GM21381 (cell line): ENCODE results near the gene EXOSC2.

Experiments
- ATAC-seq: cut with Tn5 transposase; IDR thresholded peaks from one replicate; pipeline ENCODE4 v1.9.1; 2021; ENCODE audit warnings: mild to moderate bottlenecking, moderate library complexity; ENCODE audit not compliant: unreplicated experiment

The EXOSC2 gene, protein sequence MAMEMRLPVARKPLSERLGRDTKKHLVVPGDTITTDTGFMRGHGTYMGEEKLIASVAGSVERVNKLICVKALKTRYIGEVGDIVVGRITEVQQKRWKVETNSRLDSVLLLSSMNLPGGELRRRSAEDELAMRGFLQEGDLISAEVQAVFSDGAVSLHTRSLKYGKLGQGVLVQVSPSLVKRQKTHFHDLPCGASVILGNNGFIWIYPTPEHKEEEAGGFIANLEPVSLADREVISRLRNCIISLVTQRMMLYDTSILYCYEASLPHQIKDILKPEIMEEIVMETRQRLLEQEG

DNA sequence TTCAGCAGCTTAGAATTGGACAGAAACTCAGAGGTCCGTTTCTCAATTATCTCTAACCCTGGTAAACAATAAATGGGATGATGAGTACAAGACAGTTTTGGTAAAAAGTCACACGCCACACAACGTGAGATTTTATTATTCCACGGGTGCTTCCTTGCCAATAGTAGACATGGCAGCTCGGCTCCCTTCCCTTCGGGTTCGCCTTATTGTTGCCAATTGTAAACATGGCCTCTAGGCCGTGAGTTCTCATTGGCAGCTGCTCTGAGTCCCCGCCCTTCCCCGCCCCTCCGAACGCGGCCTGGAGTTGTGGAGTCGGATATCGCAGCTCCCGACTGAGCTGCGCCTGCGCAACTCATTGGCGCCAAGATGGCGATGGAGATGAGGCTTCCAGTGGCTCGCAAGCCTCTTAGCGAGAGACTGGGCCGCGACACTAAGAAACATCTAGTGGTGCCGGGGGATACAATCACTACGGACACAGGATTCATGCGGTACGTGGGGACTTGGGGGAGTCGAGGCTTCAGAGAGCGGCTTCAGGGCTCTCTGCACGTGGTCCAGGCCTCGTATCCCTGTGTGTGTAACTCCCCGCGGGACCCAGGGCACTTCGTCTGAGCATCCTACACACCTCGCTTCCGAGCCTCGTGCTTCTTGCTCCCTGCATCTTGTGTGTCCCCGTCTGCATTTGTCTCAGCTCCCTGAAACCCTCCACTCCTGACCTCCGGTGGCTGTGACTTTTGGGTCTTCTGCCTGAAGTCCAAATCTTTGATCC, at the start of gene EXOSC2:
Gene EXOSC2, plus strand, starts transcription at position 355 of the 766 bp plus-strand sequence. Its CDS starts 12 bp downstream, at position 367.
- ATAC-seq: peak; percentile 98

DNA sequence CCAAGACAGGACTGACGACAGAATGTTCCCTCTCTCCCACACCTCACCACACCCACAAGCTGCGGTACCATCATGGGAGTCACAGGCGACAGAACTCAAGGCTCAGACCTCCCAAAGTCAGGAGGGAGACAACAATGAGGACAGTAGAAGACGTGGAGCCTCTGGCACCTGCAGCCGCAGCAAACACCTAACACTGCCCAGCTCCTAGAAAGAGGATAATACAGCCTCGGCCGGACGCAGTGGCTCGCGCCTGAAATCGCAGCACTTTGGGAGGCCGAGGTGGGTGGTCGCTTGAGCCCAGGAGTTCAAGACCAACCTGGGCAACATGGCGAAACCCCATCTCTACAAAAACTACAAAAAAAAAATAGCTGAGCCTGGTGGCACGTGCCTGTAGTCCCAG, 42.4 kb upstream of the EXOSC2 start:
- ATAC-seq: no peak

DNA sequence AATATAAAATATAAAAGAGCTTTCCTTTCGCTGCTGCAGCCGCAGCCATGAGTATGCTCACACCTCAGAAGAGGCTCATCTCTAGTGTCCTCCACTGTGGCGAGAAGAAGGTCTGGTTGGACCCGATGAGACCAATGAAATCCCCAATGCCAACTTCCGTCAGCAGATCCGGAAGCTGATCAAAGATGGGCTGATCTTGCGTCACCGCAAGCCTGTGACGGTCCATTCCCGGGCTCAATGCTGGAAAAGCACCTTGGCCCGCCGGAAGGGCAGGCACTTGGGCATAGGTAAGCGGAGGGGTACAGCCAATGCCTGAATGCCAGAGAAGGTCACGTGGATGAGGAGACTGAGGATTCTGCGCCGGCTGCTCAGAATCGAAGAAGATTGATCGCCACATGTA, 41.8 kb upstream of the EXOSC2 start:
- no peak for ATAC-seq

DNA sequence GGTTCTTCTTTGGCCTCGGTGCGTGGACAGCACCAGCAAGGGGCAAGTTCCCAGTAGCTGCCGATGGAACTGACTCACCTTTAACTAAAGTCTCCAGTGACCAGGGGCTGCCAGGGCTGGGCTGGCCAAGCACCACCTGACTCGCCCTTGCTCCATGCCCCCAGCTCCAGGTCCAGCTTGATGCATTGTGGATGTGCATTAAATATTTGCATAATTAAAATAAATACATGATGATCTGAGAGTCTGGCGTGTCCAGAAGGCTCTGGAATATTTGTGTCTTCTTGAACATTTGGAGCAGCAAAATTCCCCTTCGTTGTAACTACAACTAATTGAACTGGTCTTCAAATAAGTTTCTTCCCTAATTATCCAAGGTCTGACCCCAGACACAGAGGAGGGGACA, 38.7 kb upstream of the EXOSC2 start:
- no peak for ATAC-seq

DNA sequence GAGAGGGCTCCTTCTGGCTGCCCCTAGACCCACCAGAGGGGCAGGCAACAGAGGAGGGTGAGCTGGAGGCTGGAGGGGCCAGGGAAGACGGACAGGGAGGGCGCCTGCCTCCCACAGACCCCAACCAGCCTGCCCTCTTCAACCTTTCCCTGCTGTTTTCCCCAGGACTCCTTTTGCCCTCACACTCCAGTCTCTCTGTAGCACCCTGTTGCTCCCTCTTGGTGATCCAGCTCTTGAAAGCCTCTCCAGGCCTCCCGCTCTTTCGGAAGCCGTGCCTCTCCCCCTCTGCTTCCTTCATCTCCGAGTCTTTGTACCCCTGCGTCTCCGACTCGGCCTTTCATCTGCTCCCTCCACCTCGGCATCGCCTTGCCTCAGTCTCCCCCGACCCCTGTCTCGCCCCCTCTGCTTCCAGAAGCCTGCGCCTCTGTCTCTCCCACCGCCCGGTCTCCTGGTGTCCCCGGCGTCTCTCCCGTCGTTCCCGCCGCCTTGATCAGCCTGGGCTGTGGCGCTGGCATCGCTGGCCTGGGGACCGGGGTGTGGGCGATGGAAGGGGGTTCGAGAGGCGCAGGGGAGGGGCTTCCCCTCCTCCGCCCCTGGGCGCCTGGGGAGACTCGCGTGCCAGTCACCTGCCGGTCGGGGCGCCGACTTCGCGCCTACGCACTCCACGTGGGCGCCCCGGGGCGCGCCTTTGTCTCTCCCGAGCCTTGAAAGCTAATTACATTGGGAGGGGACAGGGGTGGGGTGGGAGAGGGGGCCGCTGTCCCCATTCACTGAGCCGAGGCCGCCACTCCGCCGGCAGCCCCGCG, 34.5 kb upstream of the EXOSC2 start:
- ATAC-seq: no peak

DNA sequence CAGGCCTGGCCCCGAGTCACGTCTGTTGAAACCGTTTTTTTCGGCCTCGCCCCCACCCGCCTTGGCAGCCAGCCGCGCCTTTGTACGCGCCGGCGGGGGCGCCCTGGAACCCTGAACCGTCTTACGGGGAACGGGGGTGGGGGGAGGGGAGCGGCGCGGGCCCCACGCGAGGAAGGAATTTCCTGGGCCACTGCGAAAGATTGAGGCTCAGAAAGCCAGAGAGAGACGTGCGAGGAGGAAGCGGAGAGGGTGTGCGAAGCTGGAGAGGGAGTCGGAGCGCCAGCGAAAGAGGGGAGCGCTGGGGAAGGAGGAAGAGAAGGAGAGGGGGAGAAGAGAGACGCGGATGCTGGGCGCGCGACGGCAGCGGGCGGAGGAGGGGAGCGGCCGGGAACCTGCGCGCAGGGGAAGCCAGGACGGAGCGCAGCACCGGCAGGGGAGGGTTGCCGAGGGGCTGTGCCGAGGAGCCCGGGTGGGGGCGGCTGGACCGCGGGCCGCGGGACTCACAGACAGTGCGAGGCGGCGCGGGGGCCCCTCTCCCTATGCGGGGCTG, 33.8 kb upstream of the EXOSC2 start:
- ATAC-seq: no peak

DNA sequence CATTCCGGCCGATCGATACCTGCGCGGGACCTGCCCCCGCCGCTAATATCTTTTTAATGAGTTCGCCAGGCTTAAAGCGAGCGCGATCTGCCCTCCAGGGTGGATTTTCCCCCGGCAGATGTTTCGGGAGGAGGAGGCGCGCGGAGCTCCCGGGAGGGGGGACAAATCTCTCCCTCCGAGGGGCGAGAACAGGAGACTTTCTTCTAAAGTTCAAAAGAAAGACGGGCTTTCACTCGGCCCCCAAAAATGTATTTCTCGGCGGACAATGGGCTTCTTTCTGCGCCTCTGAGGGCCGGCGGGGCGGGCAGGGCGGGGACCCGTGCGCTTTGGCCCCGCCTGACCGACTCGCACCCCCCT, 33.3 kb upstream of the EXOSC2 start:
- no peak for ATAC-seq

DNA sequence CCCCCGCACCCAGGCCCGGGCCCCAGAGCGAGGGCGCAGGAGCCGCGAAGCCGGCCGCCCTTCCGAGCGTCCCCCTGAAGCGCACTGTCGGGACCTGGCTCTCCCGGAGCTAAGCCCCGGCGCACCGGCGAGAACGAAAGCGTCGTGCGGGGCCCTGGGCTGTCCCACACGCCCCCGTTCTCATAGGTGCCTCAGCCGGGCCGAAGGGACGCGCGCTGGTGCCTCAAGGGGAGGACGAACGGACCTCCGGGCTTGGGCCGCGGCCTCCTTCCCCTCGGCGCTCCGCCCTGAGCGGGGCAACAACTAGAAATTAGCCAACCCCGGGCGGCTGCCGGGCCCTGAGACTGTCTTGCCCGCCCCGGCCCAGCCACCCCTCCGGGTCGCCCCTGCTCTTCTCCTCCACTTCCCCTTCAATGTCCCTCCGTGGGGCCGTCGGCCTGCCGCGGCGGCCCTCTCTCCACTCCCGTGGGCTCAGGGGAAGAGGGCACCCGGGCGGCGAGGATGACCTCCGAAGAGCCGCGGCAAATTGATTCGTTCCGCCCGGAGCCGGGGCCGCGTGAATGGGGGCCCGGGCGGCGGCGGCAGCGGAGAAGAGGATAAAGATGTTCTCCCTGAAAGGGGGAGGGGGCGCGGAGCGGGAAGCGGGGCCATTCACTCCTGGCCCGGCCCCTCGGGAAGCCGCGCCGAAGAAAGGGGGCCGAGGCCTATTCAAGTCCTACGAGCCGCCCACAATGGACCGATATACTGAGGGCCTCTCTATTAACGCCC, 32.7 kb upstream of the EXOSC2 start:
- no peak for ATAC-seq

DNA sequence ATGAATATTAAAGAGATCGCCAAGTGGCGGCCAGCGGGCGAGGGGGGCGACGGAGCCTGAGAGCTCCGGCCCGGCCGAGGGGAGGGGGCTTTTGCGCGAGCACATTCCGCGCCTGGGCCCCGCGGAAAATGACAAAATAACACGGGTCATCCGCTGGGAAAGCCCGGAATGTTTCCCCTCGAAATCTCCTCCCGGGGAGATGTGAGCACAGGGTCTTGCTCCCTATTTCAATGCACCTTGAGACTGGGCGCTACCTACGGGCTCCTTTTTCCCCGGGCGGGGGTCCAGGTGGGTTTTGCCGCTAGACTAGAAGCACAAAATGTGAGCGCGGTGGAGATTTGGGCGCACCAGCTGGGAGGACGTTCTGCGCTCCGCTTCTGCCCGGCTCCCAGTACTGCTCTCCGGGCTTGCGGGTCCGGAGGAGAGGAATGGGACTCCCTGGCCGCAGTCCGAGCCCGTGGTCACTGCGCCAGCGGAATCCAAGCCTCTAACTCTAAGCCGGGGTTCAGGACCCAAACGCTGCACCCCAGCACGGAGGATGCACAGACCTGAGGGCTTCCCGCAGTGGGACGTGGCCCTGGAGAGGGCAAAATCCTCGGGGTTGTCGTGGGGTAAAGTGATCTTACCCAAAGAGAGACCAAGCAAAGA, 32.0 kb upstream of the EXOSC2 start:
- ATAC-seq: no peak

DNA sequence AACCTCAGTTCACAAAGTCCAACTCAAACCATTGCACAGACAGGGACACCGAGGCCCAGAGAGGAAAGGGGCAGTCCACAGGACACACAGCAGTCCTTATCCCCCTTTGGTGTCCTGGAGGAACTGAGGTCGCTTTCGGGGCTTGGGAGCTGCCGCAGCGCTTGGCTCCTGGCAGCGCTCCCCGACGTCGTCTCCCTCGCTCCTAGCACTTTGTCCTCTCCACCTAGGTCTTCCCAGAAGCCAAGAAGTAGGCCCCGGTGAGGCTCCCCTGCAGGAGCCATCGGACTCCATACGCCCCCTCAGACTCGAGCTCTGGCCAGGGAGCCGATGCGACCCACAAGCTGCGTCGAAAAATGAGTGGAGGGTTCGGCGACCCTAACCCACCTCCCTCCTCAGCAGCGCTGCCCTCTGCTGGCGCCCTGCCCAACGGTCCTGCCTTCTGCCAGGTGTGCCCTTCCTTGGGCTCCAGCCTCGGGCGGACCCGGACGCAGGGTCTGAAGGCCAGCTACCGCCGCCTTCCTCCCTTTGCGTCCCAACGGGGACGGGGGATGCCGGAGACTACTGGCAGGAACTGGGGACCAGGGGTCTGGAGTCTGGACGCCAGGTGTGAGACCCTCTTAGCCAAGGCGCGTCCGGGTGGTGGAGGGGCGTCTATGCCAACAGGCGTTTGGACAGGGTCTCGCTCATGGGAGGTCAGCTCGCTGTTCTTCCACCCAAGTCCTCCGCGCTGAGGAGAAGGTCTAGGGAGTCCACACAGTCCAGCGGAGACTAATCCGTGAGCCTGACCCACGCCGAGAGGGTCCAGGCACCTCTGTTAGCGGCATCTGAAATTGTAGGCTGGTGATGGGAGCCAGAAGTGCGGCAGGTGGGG, 31.2 kb upstream of the EXOSC2 start:
- no peak for ATAC-seq

DNA sequence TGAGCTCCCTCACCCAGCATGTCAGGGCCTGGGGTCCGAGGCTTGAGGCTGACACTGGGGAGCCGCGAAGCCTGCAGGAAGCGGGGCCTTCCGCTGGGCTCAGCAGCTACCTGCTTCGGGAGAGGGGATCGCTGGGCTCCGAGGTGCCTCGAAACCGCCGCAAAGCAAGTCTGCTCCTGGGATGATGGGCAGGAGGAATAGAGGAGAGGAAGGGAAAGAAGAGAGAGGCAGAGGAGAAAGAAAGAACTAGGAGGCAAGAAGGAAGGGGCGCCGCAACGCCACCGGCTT, 30.7 kb upstream of the EXOSC2 start:
- no peak for ATAC-seq

DNA sequence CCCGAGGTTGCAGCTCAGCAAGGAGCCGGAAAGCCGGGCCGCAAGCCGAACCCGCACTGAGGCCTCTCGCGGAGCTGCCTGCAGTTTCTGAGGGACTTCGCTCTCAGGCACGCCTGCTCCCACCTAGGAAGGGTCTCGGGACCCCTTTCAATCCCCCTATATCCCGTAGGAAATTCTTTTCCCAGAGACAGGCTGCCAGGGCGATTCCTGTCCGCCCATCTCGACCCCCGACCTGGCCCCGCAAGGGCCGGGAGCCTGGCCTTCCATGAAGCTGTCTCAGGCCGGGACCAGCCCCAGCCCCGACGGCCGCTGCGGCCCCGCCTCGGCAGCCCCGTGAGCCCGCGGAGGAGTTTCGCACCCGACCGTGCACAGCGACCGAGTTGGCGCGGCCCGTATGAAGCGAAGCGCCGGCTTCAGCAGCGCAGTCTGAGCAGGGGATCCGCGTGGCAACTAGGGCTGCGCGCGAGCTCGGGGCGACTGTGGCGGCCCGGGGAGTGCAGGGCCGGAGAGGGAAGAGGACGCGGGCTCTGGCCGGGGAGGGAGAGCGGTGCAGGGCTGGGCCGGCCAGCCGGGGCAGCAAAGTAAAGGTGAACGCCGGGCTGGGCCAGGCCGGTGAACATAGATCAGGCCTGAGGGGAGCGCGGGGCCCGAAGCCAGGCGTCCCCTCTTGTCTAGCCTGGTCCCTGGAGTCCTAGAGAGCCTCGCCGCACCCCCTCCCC, 30.2 kb upstream of the EXOSC2 start:
- no peak for ATAC-seq

DNA sequence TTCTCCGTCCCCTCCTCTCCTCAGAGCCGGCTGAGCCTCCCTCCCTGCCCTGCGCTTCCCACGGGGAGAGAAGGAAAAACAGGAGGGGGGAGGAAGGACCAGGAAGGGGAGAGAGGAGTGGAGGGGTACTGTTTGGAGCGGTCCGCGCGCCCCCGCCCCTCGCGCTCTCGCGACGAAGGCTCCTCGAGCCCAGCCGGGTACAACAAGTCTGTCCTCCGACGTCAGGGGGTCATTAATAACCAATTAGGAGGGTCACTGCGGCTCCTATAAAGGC, 29.7 kb upstream of the EXOSC2 start:
- ATAC-seq: no peak

DNA sequence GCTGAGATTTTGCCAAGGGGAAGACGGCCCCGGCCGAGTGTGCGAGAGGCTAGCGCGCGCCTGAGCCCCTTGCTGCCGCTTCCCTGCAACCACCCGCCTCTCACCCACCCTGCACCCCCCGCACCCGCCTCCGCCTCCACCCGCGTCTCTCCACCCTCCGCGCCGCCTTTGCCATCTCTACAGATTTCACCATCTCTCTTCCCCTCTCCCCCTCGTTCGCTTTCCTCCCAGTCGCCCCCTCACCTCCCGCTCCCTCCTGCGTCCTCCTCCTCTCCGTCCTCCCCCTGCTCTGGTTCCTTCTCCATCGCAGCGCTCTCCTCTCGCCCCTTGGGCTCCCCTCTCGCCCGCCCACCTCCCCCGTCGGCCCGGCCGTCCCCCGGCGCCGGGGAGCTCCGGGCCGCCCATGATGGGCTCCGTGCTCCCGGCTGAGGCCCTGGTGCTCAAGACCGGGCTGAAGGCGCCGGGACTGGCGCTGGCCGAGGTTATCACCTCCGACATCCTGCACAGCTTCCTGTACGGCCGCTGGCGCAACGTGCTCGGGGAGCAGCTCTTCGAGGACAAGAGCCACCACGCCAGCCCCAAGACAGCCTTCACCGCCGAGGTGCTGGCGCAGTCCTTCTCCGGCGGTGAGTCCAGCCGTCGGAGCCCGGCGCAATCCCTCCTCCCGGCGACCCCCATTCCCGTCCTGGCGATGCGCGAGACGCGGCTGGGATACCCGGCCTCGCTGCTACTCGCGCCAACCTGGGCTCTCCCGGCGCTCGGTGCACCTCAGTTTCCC, 29.1 kb upstream of the EXOSC2 start, which contains the start of gene PRDM12:
Gene PRDM12, plus strand, starts transcription at position 344 of the 778 bp plus-strand sequence. Its CDS starts 60 bp downstream, at position 404.
- no peak for ATAC-seq

DNA sequence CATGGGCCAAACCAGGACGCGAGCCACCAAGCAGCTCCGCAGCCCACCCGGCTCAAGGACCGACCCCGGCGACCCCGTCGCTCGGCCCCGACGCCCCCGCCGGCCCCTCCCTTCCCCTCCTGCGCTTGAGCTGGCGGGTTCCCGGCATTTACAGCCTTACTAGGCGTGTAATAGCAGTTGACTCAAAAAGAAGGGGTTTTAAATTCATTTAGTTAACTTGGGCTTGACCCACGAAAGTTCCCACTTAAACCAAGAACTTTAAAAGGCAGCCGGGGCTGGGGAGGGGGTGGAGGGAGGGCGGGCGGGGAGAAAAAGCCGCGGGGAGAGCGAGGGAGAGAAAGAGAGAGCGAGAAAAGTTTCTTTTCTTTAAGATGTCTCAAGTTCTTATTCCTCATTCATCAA, 28.6 kb upstream of the EXOSC2 start:
- ATAC-seq: no peak

DNA sequence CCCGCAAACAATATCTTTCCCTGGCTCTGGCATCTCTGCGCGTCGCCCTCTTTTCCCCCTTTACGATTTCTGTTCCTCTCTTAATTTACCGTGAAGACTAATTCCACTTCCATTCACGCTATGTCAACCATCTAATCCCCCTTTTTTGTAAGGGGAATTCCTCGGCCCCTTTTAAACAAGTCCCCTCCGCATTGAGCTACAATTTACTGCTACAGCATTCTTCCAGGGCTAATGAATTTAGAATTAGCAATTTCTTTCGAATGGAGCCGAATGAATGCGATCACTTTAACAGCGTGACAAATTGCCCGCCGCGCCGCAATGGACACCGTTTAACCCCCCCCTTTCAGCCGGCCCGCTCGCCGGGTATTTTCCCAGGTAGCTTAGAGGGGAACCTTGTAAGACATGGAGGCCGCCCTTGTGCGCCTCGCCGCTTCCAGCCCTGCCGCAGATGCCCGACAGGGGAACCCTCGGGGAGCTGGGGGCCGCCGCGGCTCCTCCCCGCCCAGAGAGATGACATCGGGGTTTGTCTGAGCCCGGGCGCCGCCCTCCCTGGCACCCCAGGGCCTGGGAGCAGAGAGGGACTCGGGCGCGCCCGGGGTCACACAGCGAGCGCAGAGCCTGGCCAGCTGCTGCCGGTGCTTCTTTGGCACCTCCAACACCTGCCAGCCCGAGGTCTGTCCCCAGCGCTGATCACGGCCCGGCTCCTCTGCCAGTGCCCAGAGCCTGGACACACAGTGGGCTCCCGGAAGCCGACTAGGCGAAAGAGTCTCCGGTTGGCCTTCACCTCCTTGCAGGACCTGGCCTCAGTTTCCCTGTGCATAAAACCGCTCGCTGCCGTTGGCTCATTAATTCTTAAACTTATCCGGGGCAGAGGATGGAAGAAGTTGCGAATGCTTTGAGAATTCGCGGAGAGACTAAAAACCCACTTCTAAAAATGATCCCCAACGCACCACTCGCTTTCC, 27.9 kb upstream of the EXOSC2 start:
- ATAC-seq: no peak
